DMS53 treated with DMSO at 0.1 percent for 48 hours (cell line): Measurements from ENCODE around the gene CSGALNACT2.
"Not testable (repeated sequence)": the region's sequence is repeated elsewhere in the genome, so short reads cannot be mapped to it uniquely, and the experiment has no call there.

Experiments
- DNase-seq: peaks from one replicate; lab custom pipeline; 2025; ENCODE audit not compliant: unreplicated experiment; lab: John Stamatoyannopoulos, UW

Gene CSGALNACT2

DNA sequence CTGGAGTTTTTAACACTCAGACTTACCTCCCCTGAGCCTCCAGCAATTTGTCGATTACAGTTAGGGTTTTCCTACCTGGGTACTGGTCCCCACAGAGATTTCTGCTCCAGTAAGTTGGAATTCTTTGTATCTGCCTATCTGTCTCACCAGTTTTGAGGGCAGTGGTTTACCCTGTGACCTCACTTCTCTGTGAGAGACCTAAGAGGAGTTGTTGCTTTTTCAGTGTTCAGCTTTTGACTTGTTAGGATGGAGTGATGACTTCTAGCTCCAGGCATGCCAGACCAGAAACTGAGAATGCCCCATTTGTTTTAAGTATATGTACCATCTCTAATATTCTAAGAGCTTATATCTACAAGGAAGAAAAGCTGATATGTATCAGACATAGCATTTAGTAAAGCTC, 42.9 kb downstream of the CSGALNACT2 start:
- DNase-seq, result no peak

DNA sequence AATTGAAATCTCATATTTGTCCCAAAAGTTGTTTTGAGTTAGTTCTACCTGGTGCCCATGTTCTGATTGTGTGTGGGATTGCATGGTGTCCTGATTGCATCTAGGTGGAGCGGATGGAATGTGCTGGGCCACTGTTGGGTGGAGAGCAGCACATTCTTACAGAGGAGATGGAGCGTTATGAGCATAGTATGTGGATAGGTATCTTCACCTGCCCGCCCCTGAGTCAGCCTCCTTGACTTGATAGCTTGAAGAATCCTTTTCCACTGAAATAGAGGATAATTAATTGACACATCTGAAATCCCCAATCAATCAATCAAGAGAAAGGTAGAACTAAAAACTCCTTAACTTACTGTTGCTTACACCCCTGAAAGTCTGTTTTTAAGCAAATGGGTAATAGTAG, 45.5 kb downstream of the CSGALNACT2 start:
- not testable (repeated sequence) for DNase-seq

- DNase-seq, result no peak
Measured at GRCh38 chr10:43186150-43186549, 47.9 kb downstream of the CSGALNACT2 start.

GRCh38 chr10:43187213-43187612, 49.0 kb downstream of the CSGALNACT2 start:
- DNase-seq, result no peak

GRCh38 chr10:43188702-43189101, 50.5 kb downstream of the CSGALNACT2 start:
- no peak for DNase-seq

DNA sequence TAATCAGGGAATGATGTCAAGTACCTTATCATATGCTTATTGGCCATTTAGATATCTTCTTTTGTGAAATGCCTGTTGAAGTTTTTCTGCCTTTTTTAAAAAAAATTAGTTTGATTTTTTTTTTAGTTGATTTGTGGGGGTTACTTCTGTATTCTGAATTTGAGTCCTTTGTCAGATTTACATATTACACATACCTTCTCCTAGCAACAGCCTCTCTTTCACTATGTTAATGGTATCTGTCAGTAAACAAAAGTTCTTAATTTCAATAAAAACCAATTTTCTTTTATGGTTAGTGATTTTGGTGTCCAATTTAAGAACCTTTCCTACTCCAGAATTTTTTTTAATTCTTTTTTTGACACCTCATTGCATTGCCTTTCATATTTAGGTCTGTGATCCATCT, 52.0 kb downstream of the CSGALNACT2 start:
- DNase-seq, result no peak

DNA sequence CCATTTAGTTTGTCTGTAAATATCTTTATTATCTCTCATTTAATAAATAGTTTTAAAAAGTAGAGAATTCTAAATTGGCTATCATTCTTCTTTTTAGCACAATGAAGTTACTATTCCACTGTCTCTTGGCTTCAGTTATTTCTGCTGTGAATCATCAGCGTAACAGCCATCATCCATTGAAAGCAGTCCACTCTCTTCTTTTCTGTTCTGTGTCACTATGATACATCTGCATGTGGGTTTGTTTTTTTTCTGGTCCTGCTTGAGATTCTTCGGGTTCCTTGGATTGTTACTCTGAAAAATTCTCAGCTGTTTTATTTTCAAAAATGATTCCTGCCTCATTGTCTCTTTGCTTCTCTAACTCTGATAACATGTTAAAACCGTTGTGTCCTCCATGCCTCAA, 52.5 kb downstream of the CSGALNACT2 start:
- no peak for DNase-seq

GRCh38 chr10:43192884-43193283, 54.6 kb downstream of the CSGALNACT2 start:
- no peak for DNase-seq

DNA sequence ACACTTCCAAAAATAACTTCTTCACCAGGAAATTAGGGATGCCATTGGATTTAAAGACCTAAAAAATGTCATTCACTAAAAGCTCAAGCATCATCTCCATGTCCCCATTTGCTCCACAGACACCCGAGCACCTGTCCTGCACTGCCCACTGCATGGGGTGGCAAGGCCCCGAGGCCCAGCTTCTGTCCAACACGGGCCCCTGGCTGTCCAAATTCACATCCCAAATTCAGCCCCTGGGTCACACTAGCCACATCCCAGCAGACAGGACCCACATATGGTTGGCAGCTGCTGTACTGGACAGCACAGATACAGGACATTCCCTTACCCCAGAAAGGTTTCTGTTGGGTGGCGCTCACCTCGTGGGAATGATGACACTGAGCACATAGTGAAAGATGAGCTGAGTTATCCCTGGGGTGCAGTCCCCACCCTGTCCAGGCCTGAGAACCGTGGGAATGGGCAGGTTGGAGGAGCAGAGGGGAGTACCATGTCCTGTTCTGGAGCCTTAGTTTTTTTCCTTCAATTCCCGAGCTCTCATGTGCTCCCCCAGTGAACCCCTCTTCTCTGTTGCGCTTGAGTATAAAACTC, 55.3 kb downstream of the CSGALNACT2 start:
- no peak for DNase-seq

GRCh38 chr10:43194266-43194665, 56.0 kb downstream of the CSGALNACT2 start:
- DNase-seq, result no peak

GRCh38 chr10:43194859-43195258, 56.6 kb downstream of the CSGALNACT2 start:
- no peak for DNase-seq

- no peak for DNase-seq
Measured at GRCh38 chr10:43195557-43195956, 57.3 kb downstream of the CSGALNACT2 start.

- no peak for DNase-seq
Measured at GRCh38 chr10:43196131-43196980, 58.1 kb downstream of the CSGALNACT2 start.

DNA sequence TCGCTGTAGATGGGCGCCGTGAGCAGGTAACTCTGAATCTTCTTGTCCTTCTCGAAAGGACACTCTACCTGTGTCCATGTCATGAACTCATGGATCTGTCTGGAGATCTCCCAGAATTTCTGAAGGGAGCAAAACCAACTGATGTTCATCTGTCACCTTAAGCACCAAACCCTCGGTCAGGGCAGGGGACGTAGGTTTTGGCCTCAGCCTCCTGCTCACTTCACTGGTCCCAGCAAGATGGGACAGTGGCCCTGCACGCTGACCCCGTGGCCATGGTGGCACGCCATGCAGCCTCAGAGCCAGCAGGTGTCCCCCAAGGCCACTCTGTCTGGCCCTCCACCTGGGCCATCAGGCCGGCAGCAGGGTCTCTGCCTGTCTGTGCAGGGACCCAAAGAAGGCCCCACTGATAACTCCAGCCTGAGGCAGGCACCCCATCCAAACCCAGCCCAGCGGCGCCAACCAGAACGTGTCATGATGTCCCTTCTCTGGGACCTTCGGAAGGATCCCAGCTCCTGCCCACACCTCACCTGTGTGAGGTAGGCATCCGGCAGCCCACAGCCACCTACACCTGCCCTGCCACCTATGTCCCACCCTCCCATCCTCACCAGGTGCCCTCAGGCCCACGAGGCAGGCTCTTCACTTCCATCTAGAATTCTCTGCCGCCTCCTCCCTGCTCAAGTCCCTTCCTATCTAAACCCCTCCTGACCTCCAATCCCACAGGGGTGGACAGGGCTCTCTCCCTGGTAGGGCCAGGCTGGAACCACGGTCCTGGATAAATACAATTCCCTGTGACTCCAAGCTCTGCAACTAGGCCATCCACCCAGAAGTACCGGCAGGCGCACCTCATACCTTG, 59.0 kb downstream of the CSGALNACT2 start:
- DNase-seq, result no peak

DNA sequence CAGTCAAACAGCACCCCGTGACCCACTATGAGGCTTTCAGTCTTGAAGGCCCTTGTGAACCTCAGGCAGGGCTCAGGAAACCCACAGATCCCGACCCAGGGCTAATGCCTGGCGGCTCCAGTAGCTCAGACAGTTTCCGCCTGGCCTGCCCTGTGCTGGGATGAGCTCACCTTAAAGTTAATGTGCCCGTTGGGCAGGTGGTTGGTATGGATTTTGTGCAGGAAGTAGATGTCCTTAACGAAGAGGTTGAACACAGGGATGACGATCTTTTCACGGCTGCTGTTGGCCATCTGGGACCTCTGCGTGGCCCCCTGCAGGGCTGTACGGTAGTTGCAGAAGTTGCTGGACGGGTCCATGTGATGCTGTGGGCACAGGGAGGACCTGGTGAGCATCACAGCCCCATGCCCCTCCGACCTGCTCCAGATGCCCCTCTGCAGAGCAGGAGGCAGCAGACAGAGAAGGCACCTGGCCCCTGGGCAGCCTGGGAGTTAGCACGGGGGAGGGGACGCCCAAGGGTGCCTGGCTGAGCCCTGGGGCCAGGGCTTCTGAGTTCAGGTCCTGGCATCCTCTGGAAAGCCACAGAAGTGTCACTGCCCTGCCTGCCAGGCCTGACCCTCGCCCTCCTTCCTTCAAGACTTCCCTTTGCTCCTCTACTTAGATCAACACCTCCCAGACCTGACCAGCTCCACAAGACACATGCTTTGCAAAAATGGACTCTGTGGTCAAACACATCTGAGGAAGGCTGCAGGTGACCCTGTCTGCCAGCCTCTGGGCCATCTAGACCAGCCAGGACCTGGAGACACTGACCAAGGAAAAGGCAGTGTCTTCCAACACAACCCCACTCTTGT, 59.8 kb downstream of the CSGALNACT2 start:
- no peak for DNase-seq

- no peak for DNase-seq
Measured at GRCh38 chr10:43198682-43199005, 60.4 kb downstream of the CSGALNACT2 start.

- no peak for DNase-seq
Measured at GRCh38 chr10:43199088-43199683, 60.9 kb downstream of the CSGALNACT2 start.

DNA sequence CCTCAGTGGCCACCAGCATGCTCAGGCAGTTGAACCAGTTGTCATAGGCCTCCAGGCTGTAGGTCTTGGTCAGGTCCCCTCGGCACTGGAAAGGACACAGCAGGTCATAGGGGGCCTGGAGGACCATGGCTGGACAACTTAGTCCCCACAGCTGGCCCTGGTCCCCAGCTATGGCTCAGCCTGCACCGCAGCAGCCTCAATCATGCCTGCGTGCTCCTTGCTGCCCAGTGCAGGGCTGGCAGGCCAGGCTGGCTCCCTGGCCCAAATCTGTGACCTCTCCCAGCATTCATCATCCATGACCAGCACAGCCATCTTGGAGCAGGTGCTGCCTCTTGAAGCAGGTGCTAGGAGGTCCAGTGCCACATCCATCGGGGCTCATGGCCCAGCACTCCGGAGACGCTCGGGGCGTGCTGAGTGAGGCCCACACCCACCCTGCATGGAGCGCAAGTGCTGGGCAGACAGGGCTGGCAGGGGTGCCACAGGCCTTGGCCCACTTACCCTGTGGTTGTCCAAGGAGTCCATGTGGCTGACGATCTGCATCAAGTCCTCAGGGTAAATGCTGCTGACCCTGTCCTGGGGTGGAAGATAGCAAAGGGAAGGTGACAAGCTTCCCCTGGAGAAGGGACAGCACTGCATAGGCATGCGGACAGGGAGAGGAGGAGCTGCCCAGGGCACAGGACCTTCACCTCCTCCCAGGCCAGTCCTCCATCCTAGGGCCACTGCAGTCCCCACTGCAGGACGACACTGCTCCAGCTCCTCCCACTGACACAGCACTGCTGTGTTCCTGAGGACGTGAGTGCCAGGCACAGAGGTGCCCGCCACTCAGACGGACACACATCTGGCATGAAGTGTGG, 61.7 kb downstream of the CSGALNACT2 start:
- DNase-seq, result no peak

DNA sequence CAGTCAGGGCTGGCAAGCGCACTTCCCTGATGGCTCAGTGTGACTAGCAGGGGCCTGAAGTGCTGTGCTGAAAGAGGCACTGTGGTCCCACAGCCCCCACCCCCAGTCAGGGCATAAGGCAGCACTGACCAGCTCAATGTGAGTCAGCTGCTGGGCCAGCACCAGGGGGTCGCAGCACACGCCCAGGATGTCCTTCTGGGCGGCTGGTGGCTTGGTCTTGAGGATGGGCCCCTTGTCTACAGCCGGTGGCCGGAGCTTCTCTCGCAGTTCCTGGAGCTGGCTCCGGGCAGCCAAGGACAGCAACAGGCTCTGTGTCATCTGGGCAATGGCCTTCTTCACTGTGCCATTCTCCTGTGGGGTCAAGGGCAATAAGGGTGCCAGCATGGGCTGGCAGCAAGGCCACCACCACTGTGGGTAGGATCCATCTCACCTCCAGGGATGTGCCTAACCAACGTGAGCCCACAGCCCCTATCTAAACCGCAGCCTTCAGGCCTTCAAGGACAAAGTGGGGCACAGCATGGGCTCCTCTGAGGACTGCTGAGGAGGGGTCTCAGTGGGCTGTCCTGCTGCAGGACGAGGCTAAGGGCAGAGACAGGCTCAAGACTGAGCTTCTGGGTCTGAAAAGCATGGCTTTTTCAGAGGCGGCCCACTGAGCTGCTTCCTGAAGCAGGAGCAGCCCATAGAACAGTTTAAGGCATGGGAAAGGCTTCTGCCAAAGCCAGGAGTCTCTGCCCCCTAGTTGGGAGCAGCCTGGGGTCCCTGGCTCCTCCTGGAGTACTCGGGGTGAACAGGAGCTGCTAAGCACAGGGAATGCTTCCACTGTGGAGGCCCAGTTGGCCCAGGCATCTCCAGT, 62.5 kb downstream of the CSGALNACT2 start:
- DNase-seq, result no peak
